Limb (tissue), 2 donors: ENCODE results near the gene IFT122.
A peak's percentile ranks its signal among the peaks of the same experiment; 100 is the strongest.

Experiments
- DNase-seq, 2 donors: peaks; one replicate each; pipeline ENCODE4 v3.0.0-alpha.2; 2016; ENCODE audit errors: extremely low spot score in 2 of 2

The IFT122 gene

GRCh38 chr3:129413687-129414506 lies 26.1 kb upstream of the IFT122 start:
- DNase-seq, result no peak

- no peak for DNase-seq
Observed at GRCh38 chr3:129415378-129415777, 24.6 kb upstream of the IFT122 start.

- no peak for DNase-seq
Observed at GRCh38 chr3:129415830-129416229, 24.2 kb upstream of the IFT122 start.

GRCh38 chr3:129416415-129416814 lies 23.6 kb upstream of the IFT122 start:
- DNase-seq, result no peak

GRCh38 chr3:129417326-129417725 lies 22.7 kb upstream of the IFT122 start:
- DNase-seq, result no peak

GRCh38 chr3:129418041-129418973 lies 21.7 kb upstream of the IFT122 start:
- DNase-seq, result no peak

- no peak for DNase-seq
Observed at GRCh38 chr3:129419476-129419875, 20.5 kb upstream of the IFT122 start.

- peak in 1 of 2 donors; percentile 7 for DNase-seq
Observed at GRCh38 chr3:129421236-129421883, 18.7 kb upstream of the IFT122 start.

GRCh38 chr3:129421988-129422745 lies 17.9 kb upstream of the IFT122 start:
- peak in 1 of 2 donors; percentile 9 for DNase-seq

GRCh38 chr3:129422897-129423296 lies 17.1 kb upstream of the IFT122 start:
- DNase-seq, result no peak

- no peak for DNase-seq
Observed at GRCh38 chr3:129424185-129424841, 15.7 kb upstream of the IFT122 start.

GRCh38 chr3:129425213-129425612 lies 14.8 kb upstream of the IFT122 start:
- DNase-seq, result no peak

GRCh38 chr3:129425619-129426018 lies 14.4 kb upstream of the IFT122 start:
- no peak for DNase-seq

GRCh38 chr3:129428007-129428375 lies 12.0 kb upstream of the IFT122 start:
- DNase-seq, result no peak

GRCh38 chr3:129428376-129429079 lies 11.5 kb upstream of the IFT122 start, which contains the start of gene EFCAB12:
Gene EFCAB12, minus strand, starts transcription at chr3:129428636. Its CDS starts 148 bp downstream, at chr3:129428488.
- DNase-seq, result peak; percentile 95

- DNase-seq, result no peak
Observed at GRCh38 chr3:129429080-129429451, 11.0 kb upstream of the IFT122 start.

- no peak for DNase-seq
Observed at GRCh38 chr3:129429602-129430001, 10.4 kb upstream of the IFT122 start.

- no peak for DNase-seq
Observed at GRCh38 chr3:129432036-129432435, 8.0 kb upstream of the IFT122 start.

GRCh38 chr3:129432671-129433070 lies 7.4 kb upstream of the IFT122 start:
- no peak for DNase-seq

- DNase-seq, result no peak
Observed at GRCh38 chr3:129433565-129433964, 6.5 kb upstream of the IFT122 start.
